ENCODE data around the gene HS3ST3A1.

Gene HS3ST3A1

DNA sequence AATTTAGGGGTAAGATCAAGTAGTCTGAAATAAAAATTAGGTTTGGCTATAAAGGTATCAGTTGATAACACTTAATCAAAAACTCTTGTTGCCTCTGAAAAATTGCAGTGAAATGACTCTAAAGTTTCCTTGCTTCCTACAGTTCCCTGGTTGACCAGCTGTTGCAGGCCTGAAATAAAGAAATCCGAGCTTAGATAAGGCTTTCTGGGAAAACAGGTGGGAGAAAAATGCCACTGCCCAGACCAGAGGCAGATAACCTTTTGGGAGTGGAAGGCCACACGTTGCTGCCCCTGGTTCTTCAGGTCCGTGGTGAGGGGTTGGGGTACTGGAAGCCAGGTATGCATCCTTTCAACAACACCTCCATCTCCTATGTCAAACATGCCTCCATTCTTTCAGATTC is 111.3 kb downstream of the HS3ST3A1 start:
- Mint-ChIP-seq H3K36me3 (ENCODE audit: low read depth) (peaks cover 20% of the 10 kb centered on the region), H3K27ac (peak overlapping the region; percentile 49), H3K4me3 (no peak overlapping the region), H3K9me3 (no peaks in the 10 kb centered on the region), H3K27me3 (ENCODE audit: low read depth, poor library complexity) (peaks cover 5% of the 10 kb centered on the region), H3K4me1 (peaks cover 12% of the 10 kb centered on the region)
- DNase-seq: no peak
- TF ChIP-seq, protein P1, sequence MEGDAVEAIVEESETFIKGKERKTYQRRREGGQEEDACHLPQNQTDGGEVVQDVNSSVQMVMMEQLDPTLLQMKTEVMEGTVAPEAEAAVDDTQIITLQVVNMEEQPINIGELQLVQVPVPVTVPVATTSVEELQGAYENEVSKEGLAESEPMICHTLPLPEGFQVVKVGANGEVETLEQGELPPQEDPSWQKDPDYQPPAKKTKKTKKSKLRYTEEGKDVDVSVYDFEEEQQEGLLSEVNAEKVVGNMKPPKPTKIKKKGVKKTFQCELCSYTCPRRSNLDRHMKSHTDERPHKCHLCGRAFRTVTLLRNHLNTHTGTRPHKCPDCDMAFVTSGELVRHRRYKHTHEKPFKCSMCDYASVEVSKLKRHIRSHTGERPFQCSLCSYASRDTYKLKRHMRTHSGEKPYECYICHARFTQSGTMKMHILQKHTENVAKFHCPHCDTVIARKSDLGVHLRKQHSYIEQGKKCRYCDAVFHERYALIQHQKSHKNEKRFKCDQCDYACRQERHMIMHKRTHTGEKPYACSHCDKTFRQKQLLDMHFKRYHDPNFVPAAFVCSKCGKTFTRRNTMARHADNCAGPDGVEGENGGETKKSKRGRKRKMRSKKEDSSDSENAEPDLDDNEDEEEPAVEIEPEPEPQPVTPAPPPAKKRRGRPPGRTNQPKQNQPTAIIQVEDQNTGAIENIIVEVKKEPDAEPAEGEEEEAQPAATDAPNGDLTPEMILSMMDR (IDR thresholded peaks at IDR 0.05): no peak

GRCh38 chr17:13485327-13485726 is 116.4 kb downstream of the HS3ST3A1 start:
- H3K27me3 Mint-ChIP-seq (ENCODE audit: low read depth, poor library complexity): peaks cover 5% of the 10 kb centered on the region

DNA sequence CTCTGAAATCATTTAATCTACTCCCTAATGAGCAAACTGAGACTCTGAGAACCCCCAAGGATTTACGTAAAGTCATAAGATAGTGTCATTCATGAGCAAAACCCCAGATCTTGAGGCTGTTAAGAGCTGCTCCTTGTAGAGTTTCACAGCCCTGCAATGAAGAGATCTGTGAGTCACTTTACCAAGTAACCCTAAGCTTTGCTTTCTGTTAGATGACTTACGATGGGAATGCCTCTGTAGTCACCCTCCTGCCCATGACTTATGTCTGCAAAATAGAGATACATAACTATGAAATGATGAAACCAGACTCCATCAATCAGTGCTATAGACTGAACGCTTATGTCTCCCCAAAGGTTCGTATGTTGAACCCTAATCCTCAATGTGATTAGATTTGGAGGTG is 117.7 kb downstream of the HS3ST3A1 start:
- Mint-ChIP-seq H3K4me3 (no peak overlapping the region), H3K27ac (no peak overlapping the region), H3K36me3 (ENCODE audit: low read depth) (peaks cover 21% of the 10 kb centered on the region), H3K9me3 (peaks cover 39% of the 10 kb centered on the region), H3K4me1 (peaks cover 3% of the 10 kb centered on the region), H3K27me3 (ENCODE audit: low read depth, poor library complexity) (peaks cover 5% of the 10 kb centered on the region)
- TF ChIP-seq, protein P1 (IDR thresholded peaks at IDR 0.05): no peak
- no peak for DNase-seq

More at GRCh38 chr17:13485327-13485726, 116.4 kb downstream of the HS3ST3A1 start:
- Mint-ChIP-seq H3K4me1 (peaks cover 6% of the 10 kb centered on the region), H3K36me3 (ENCODE audit: low read depth) (peaks cover 14% of the 10 kb centered on the region), H3K27ac (peak overlapping the region; percentile 68), H3K4me3 (no peak overlapping the region), H3K9me3 (peaks cover 26% of the 10 kb centered on the region)
- TF ChIP-seq, protein P1 (IDR thresholded peaks at IDR 0.05): no peak
- DNase-seq: no peak

DNA sequence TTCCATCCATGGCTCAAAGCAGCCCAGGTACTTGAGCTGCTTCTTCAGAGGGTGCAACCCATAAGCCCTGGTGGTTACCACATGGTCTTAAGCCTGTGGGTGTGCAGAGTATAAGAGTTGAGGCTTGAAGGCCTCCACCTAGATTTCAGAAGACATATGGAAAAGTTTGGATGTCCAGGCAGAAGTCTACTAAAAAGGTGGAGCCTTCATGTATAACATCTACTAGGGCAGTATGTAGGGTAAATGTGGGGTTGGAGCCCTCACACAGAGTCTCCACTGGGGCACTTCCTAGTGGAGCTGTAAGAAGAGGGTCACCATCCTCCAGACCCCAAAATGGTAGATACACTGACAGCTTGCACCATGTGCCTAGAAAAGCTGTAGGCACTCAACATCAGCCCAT is 120.9 kb downstream of the HS3ST3A1 start:
- H3K4me3 Mint-ChIP-seq: no peak overlapping the region
- H3K27ac Mint-ChIP-seq: no peak overlapping the region
- DNase-seq: no peak
- no peaks in the 10 kb centered on the region for H3K27me3 Mint-ChIP-seq (ENCODE audit: low read depth, poor library complexity)
- H3K36me3 Mint-ChIP-seq (ENCODE audit: low read depth): peaks cover 27% of the 10 kb centered on the region
- TF ChIP-seq, protein P1 (IDR thresholded peaks at IDR 0.05): no peak
- peaks cover 17% of the 10 kb centered on the region for H3K4me1 Mint-ChIP-seq
- peaks cover 45% of the 10 kb centered on the region for H3K9me3 Mint-ChIP-seq

DNA sequence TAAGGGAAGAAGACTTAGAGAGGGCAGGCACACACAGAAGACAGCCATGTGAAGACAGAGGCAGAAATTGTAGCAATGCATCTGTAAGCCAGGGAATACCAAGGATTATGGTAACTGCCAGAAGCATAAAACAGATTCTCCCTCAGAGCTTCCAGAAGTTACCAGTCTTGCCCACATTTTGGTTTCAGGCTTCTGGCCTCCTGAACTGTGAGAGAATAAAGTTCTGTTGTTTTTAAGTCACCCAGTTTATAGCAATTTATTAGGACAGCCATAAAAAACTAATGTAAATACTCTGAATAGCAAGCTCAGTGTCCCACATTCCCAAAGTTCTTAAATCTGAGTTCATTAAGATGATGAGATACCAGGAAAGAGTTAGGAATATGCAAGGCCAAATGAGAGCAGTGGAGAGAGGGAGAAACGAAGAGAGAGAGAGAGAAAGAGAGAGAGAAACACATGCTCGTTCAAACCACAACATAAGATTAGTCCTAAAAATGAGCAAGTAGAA is 123.4 kb downstream of the HS3ST3A1 start:
- H3K9me3 Mint-ChIP-seq: peaks cover 47% of the 10 kb centered on the region
- H3K4me3 Mint-ChIP-seq: no peak overlapping the region
- H3K36me3 Mint-ChIP-seq (ENCODE audit: low read depth): peaks cover 27% of the 10 kb centered on the region
- no peaks in the 10 kb centered on the region for H3K27me3 Mint-ChIP-seq (ENCODE audit: low read depth, poor library complexity)
- H3K27ac Mint-ChIP-seq: peak overlapping the region; percentile 15
- TF ChIP-seq, protein P1 (IDR thresholded peaks at IDR 0.05): no peak
- no peak for DNase-seq
- H3K4me1 Mint-ChIP-seq: peaks cover 38% of the 10 kb centered on the region

DNA sequence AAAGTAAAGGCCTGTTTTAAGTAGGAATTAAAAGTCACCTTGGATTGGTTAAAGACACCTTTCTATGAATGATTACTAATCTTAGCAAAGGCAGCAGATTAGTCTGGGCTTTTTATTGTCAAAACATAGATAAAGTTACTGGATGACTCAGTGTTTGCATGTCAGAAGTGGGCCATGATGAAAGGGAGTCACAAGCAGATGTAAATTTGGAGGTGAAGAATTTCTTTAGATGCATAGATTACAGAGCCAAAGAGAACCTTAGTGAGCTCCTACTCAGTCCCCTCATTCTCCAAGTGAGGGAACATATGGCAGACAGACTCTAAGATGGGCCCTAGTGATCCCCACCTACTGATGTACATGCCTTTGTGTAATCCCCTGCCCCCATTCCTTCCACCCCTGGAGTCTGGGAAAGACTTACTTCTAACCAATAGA is 124.5 kb downstream of the HS3ST3A1 start:
- Mint-ChIP-seq H3K36me3 (ENCODE audit: low read depth) (peaks cover 26% of the 10 kb centered on the region), H3K4me3 (no peak overlapping the region), H3K4me1 (peaks cover 39% of the 10 kb centered on the region), H3K9me3 (peaks cover 42% of the 10 kb centered on the region), H3K27me3 (ENCODE audit: low read depth, poor library complexity) (no peaks in the 10 kb centered on the region), H3K27ac (no peak overlapping the region)
- TF ChIP-seq, protein P1 (IDR thresholded peaks at IDR 0.05): no peak
- no peak for DNase-seq
